Measurements from ENCODE around the gene SSR1.

The SSR1 gene

GRCh38 chr6:7236306-7237209, 76.4 kb downstream of the SSR1 start:
- DNase-seq: no peak

- DNase-seq: no peak
Measured at GRCh38 chr6:7235712-7236305, 77.2 kb downstream of the SSR1 start.

- no peak for DNase-seq
Measured at GRCh38 chr6:7234547-7234946, 78.5 kb downstream of the SSR1 start.

- DNase-seq: no peak
Measured at GRCh38 chr6:7232351-7232750, 80.6 kb downstream of the SSR1 start.

- no peak for DNase-seq
Measured at GRCh38 chr6:7230956-7231713, 81.9 kb downstream of the SSR1 start.

- DNase-seq: no peak
Measured at GRCh38 chr6:7230327-7230691, 82.7 kb downstream of the SSR1 start.

GRCh38 chr6:7229376-7230326, 83.3 kb downstream of the SSR1 start:
- DNase-seq: no peak

GRCh38 chr6:7228662-7229375, 84.2 kb downstream of the SSR1 start:
- DNase-seq: no peak

- DNase-seq: no peak
Measured at GRCh38 chr6:7224731-7225130, 88.3 kb downstream of the SSR1 start.

- DNase-seq: no peak
Measured at GRCh38 chr6:7222197-7222596, 90.8 kb downstream of the SSR1 start.

- no peak for DNase-seq
Measured at GRCh38 chr6:7219310-7219709, 93.7 kb downstream of the SSR1 start.

- DNase-seq: no peak
Measured at GRCh38 chr6:7218406-7218988, 94.5 kb downstream of the SSR1 start.

Data from central memory CD4-positive, alpha-beta T cell (primary cell).